ENCODE data around the gene ANKS1A. TPM values are rescaled to one million over a fixed set of nuclear protein-coding genes. Genes with fewer than 3 reads are reported as not detected.

The ANKS1A gene
- total RNA-seq, 1 experiment from 2014 or later: 24.0 TPM

DNA sequence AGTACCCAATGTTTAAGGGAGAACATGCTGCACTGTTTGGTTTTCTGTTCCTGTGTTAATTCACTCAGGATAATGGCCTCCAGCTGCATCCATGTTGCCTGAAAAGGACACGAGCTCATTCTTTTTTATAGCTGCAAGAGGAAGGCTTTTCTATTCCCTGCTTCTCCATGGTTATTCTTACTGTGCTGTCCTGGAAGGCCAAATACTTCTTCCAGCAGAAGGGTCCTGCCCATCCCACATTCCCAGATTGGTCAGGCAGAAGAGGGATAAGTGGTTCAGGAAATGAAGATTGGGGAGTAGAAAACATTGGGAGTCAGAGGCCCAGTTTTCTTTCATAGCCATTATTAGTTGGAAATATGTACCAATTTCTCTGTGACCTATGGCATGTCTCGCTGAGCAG is 129.7 kb downstream of the ANKS1A start:
- no peaks in the 10 kb centered on the region for H3K27me3 Mint-ChIP-seq (ENCODE audit: insufficient read depth, unreplicated experiment)
- Histone ChIP-seq H3K4me1 (peaks cover 74% of the 10 kb centered on the region), H3K27me3 (replicated peaks; ENCODE audit: control insufficient read depth, insufficient read depth, low read length) (no peaks in the 10 kb centered on the region), H3K9me3 (no peaks in the 10 kb centered on the region), H3K4me3 (ENCODE audit: low read depth, low read length) (no peak overlapping the region), H3K36me3 (ENCODE audit: control insufficient read depth, insufficient read depth, low read length) (peaks cover 2% of the 10 kb centered on the region)
- TF ChIP-seq, protein P1, sequence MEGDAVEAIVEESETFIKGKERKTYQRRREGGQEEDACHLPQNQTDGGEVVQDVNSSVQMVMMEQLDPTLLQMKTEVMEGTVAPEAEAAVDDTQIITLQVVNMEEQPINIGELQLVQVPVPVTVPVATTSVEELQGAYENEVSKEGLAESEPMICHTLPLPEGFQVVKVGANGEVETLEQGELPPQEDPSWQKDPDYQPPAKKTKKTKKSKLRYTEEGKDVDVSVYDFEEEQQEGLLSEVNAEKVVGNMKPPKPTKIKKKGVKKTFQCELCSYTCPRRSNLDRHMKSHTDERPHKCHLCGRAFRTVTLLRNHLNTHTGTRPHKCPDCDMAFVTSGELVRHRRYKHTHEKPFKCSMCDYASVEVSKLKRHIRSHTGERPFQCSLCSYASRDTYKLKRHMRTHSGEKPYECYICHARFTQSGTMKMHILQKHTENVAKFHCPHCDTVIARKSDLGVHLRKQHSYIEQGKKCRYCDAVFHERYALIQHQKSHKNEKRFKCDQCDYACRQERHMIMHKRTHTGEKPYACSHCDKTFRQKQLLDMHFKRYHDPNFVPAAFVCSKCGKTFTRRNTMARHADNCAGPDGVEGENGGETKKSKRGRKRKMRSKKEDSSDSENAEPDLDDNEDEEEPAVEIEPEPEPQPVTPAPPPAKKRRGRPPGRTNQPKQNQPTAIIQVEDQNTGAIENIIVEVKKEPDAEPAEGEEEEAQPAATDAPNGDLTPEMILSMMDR (IDR thresholded peaks at IDR 0.05; ENCODE audit: insufficient read depth in 1 of 2, low read depth in 1 of 2, low read length in 1 of 2, severe bottlenecking in 1 of 2, unreplicated experiment in 1 of 2): no peak
- peak overlapping the region; percentile 91 for H3K27ac Mint-ChIP-seq (ENCODE audit: unreplicated experiment)
- CTCF ChIA-PET: interaction anchor here (0.8 kb wide), 1 partner anchor 17 kb away, joined by 3 read pairs; no protein-coding TSS in a partner anchor
- H3K4me1 Mint-ChIP-seq (ENCODE audit: low read depth, unreplicated experiment): peaks cover 61% of the 10 kb centered on the region
- peak overlapping the region; percentile 63 for H3K4me3 Mint-ChIP-seq (ENCODE audit: unreplicated experiment)
- H3K9me3 Mint-ChIP-seq (ENCODE audit: unreplicated experiment): no peaks in the 10 kb centered on the region
- intact Hi-C loops (cut with micrococcal nuclease; ENCODE audit: unreplicated experiment): loop anchor here (2.0 kb wide), 1 partner anchor 32 kb away; no protein-coding TSS in a partner anchor
- peaks cover 39% of the 10 kb centered on the region for H3K36me3 Mint-ChIP-seq (ENCODE audit: insufficient read depth, unreplicated experiment)
- TSS peak; percentile 76 for BruUV-seq (replicated peaks)
- no peak for DNase-seq
- POLR2A ChIA-PET: interaction anchor here (0.6 kb wide), 1 partner anchor 213 kb away, joined by 3 read pairs; no protein-coding TSS in a partner anchor

DNA sequence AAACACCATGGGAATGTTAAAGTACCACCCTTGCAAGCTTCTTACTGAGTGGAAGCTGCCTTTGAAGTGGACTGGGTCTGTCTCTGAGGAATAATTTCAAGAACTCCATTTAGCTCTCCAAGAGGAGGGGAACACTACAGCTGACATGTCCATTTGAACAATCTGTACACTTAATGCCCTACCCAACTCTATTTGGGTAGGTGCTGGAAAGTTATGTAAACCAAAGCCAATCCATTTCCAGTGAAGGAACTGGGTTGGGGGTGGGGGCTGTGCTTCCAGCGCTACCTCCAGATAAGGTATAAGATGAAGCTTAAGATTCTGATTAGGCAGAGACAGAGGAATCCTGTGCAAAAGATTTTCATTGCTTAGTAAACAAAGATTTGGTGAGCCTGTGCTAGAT is 130.1 kb downstream of the ANKS1A start:
- TF ChIP-seq, protein P1 (IDR thresholded peaks at IDR 0.05; ENCODE audit: insufficient read depth in 1 of 2, low read depth in 1 of 2, low read length in 1 of 2, severe bottlenecking in 1 of 2, unreplicated experiment in 1 of 2): no peak
- Mint-ChIP-seq H3K4me1 (ENCODE audit: low read depth, unreplicated experiment) (peaks cover 61% of the 10 kb centered on the region), H3K4me3 (ENCODE audit: unreplicated experiment) (peak overlapping the region; percentile 63), H3K9me3 (ENCODE audit: unreplicated experiment) (no peaks in the 10 kb centered on the region), H3K27me3 (ENCODE audit: insufficient read depth, unreplicated experiment) (no peaks in the 10 kb centered on the region), H3K36me3 (ENCODE audit: insufficient read depth, unreplicated experiment) (peaks cover 39% of the 10 kb centered on the region), H3K27ac (ENCODE audit: unreplicated experiment) (peak overlapping the region; percentile 91)
- peak; percentile 71 to 76 for DNase-seq
- Histone ChIP-seq H3K9me3 (no peaks in the 10 kb centered on the region), H3K27me3 (replicated peaks; ENCODE audit: control insufficient read depth, insufficient read depth, low read length) (no peaks in the 10 kb centered on the region), H3K4me3 (ENCODE audit: low read depth, low read length) (no peak overlapping the region), H3K4me1 (peaks cover 72% of the 10 kb centered on the region), H3K36me3 (ENCODE audit: control insufficient read depth, insufficient read depth, low read length) (peaks cover 2% of the 10 kb centered on the region)
- intact Hi-C loops (cut with micrococcal nuclease; ENCODE audit: unreplicated experiment): loop anchor here (2.0 kb wide), 1 partner anchor 32 kb away; no protein-coding TSS in a partner anchor
- CTCF ChIA-PET: interaction anchor here (0.7 to 0.8 kb wide), 3 partner anchors 17 to 121 kb away, joined by 3 read pairs; no protein-coding TSS in a partner anchor
- BruUV-seq (replicated peaks): no TSS peak
- POLR2A ChIA-PET: interaction anchor here (0.6 kb wide), 1 partner anchor 214 kb away, joined by 3 read pairs; no protein-coding TSS in a partner anchor

DNA sequence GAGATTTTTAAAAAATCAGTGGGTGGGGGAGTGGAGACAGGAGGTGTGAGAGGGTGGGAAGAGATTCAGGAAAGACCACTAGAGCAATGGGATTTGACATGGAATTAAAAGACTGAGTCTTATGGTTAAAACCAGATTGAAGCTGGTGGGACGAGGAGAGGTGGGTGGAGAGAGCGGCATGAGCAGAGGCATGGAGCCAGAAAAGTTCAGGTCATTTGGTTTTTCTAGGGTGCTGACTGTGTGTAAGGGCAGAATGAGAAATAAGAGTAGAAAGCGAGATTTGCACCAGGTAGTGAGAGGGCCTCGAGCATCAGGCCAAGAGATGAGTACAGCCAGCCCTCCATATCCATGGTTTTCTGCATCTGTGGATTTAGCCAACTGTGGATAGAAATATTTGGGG is 130.8 kb downstream of the ANKS1A start:
- H3K4me1 ChIP-seq: peaks cover 72% of the 10 kb centered on the region
- no peaks in the 10 kb centered on the region for H3K9me3 ChIP-seq
- H3K36me3 ChIP-seq (ENCODE audit: control insufficient read depth, insufficient read depth, low read length): peaks cover 2% of the 10 kb centered on the region
- H3K4me1 Mint-ChIP-seq (ENCODE audit: low read depth, unreplicated experiment): peaks cover 61% of the 10 kb centered on the region
- no peaks in the 10 kb centered on the region for H3K27me3 ChIP-seq (replicated peaks; ENCODE audit: control insufficient read depth, insufficient read depth, low read length)
- no peaks in the 10 kb centered on the region for H3K27me3 Mint-ChIP-seq (ENCODE audit: insufficient read depth, unreplicated experiment)
- TSS peak; percentile 20 for BruUV-seq (replicated peaks)
- H3K4me3 Mint-ChIP-seq (ENCODE audit: unreplicated experiment): peak overlapping the region; percentile 63
- no peaks in the 10 kb centered on the region for H3K9me3 Mint-ChIP-seq (ENCODE audit: unreplicated experiment)
- POLR2A ChIA-PET: interaction anchor here (0.8 kb wide), 1 partner anchor 31 kb away, joined by 3 read pairs; no protein-coding TSS in a partner anchor
- peaks cover 38% of the 10 kb centered on the region for H3K36me3 Mint-ChIP-seq (ENCODE audit: insufficient read depth, unreplicated experiment)
- no peak for DNase-seq
- CTCF ChIA-PET: interaction anchor here (0.7 to 0.8 kb wide), 2 partner anchors 33 to 120 kb away, joined by 3 read pairs; no protein-coding TSS in a partner anchor
- peak overlapping the region; percentile 91 for H3K27ac Mint-ChIP-seq (ENCODE audit: unreplicated experiment)
- no peak overlapping the region for H3K4me3 ChIP-seq (ENCODE audit: low read depth, low read length)
- intact Hi-C loops (cut with micrococcal nuclease; ENCODE audit: unreplicated experiment): loop anchor here (2.0 kb wide), 1 partner anchor 33 kb away; no protein-coding TSS in a partner anchor
- TF ChIP-seq, protein P1 (IDR thresholded peaks at IDR 0.05; ENCODE audit: insufficient read depth in 1 of 2, low read depth in 1 of 2, low read length in 1 of 2, severe bottlenecking in 1 of 2, unreplicated experiment in 1 of 2): no peak
